Activated CD8-positive, alpha-beta memory T cell treated with anti-CD3 and anti-CD28 coated beads, Interleukin-2, amount 10 ng/mL, durations not matched to agents 7 days and 5 days (primary cell): ENCODE results near the gene SEMA6D. TPM values are rescaled to one million over a fixed set of nuclear protein-coding genes. Genes with fewer than 3 reads are reported as not detected.

Source experiments
- ATAC-seq: fragments of 150-1000 bp; cut with Tn5 transposase; one replicate; pipeline ENCODE4 v1.10.0; 2021; ENCODE audit warnings: moderate library complexity
- CTCF ChIA-PET: fragments of 350-600 bp; sonication (Branson Sonifier 250); formaldehyde crosslinking; loops from one replicate; lab custom pipeline; 2021; ENCODE audit warnings: antibody characterized with exemption; lab: Charles Lee
- DNase-seq: peaks from one replicate; pipeline ENCODE4 v3.0.0-alpha.2; 2020
- H3K27ac Mint-ChIP-seq: one replicate; pipeline ENCODE4 v1.8.0; 2021; ENCODE audit warnings: mild to moderate bottlenecking, mixed read lengths
- H3K27me3 Mint-ChIP-seq: one replicate; pipeline ENCODE4 v1.8.0; 2021; ENCODE audit warnings: mixed read lengths
- H3K36me3 Mint-ChIP-seq: one replicate; pipeline ENCODE4 v1.8.0; 2021; ENCODE audit warnings: mild to moderate bottlenecking, mixed read lengths
- H3K4me1 Mint-ChIP-seq: one replicate; pipeline ENCODE4 v1.8.0; 2021; ENCODE audit warnings: mixed read lengths
- H3K4me3 Mint-ChIP-seq: one replicate; pipeline ENCODE4 v1.8.0; 2021; ENCODE audit warnings: mild to moderate bottlenecking, moderate library complexity, mixed read lengths
- H3K9me3 Mint-ChIP-seq: one replicate; pipeline ENCODE4 v1.8.0; 2022; ENCODE audit warnings: low read depth, mixed read lengths
- total RNA-seq, 2 experiments: library from RNA; stranded (reverse); gene quantifications; one replicate each; pipeline ENCODE4 v1.2.3, GENCODE V29; 2021

The SEMA6D gene
- total RNA-seq, 2 experiments from 2014 or later: not detected

GRCh38 chr15:47705281-47705997, 11.9 kb upstream of the SEMA6D start:
- H3K27me3 Mint-ChIP-seq: no peaks in the 10 kb centered on the region
- H3K9me3 Mint-ChIP-seq: no peaks in the 10 kb centered on the region
- no peaks in the 10 kb centered on the region for H3K36me3 Mint-ChIP-seq
- DNase-seq (no peak), ATAC-seq (no peak)
- H3K4me1 Mint-ChIP-seq: no peaks in the 10 kb centered on the region
- H3K4me3 Mint-ChIP-seq: no peak overlapping the region
- no peak overlapping the region for H3K27ac Mint-ChIP-seq
- CTCF ChIA-PET: no interaction called here

GRCh38 chr15:47707391-47707790, 9.9 kb upstream of the SEMA6D start:
- no peak for ATAC-seq
- H3K4me3 Mint-ChIP-seq: no peak overlapping the region
- no peaks in the 10 kb centered on the region for H3K36me3 Mint-ChIP-seq

GRCh38 chr15:47708161-47708980, 8.9 kb upstream of the SEMA6D start:
- Mint-ChIP-seq H3K9me3 (no peaks in the 10 kb centered on the region), H3K36me3 (no peaks in the 10 kb centered on the region), H3K27me3 (no peaks in the 10 kb centered on the region), H3K4me3 (no peak overlapping the region), H3K4me1 (no peaks in the 10 kb centered on the region), H3K27ac (no peak overlapping the region)
- CTCF ChIA-PET: no interaction called here
- ATAC-seq (no peak), DNase-seq (no peak)

More at GRCh38 chr15:47707391-47707790, 9.9 kb upstream of the SEMA6D start:
- H3K27ac Mint-ChIP-seq: no peak overlapping the region
- no peaks in the 10 kb centered on the region for H3K4me1 Mint-ChIP-seq
- CTCF ChIA-PET: no interaction called here
- no peaks in the 10 kb centered on the region for H3K27me3 Mint-ChIP-seq
- H3K9me3 Mint-ChIP-seq: no peaks in the 10 kb centered on the region
- no peak for DNase-seq

- CTCF ChIA-PET: interaction anchor here (1.9 to 2.6 kb wide), 2 partner anchors 275 to 574 kb away, joined by 8 to 15 read pairs; no protein-coding TSS in a partner anchor
- Mint-ChIP-seq H3K27me3 (peaks cover 21% of the 10 kb centered on the region), H3K4me3 (no peak overlapping the region), H3K4me1 (no peaks in the 10 kb centered on the region), H3K27ac (no peak overlapping the region), H3K36me3 (no peaks in the 10 kb centered on the region), H3K9me3 (no peaks in the 10 kb centered on the region)
- ATAC-seq: no peak
- DNase-seq: no peak
Measured at GRCh38 chr15:47711655-47712054, 5.7 kb upstream of the SEMA6D start.

- H3K4me3 Mint-ChIP-seq: no peak overlapping the region
- peaks cover 2% of the 10 kb centered on the region for H3K36me3 Mint-ChIP-seq
- CTCF ChIA-PET: no interaction called here
- peaks cover 50% of the 10 kb centered on the region for H3K27me3 Mint-ChIP-seq
- DNase-seq (no peak), ATAC-seq (no peak)
- no peak overlapping the region for H3K27ac Mint-ChIP-seq
- peaks cover 2% of the 10 kb centered on the region for H3K4me1 Mint-ChIP-seq
- H3K9me3 Mint-ChIP-seq: no peaks in the 10 kb centered on the region
Measured at GRCh38 chr15:47715402-47715801, 1.9 kb upstream of the SEMA6D start.

- no peak overlapping the region for H3K4me3 Mint-ChIP-seq
- CTCF ChIA-PET: no interaction called here
- DNase-seq (no peak), ATAC-seq (no peak)
- H3K27ac Mint-ChIP-seq: no peak overlapping the region
- H3K27me3 Mint-ChIP-seq: peaks cover 53% of the 10 kb centered on the region
- H3K4me1 Mint-ChIP-seq: peaks cover 2% of the 10 kb centered on the region
- H3K36me3 Mint-ChIP-seq: peaks cover 2% of the 10 kb centered on the region
- no peaks in the 10 kb centered on the region for H3K9me3 Mint-ChIP-seq
Measured at GRCh38 chr15:47715856-47716445, 1.4 kb upstream of the SEMA6D start.

GRCh38 chr15:47716516-47716915, 789 bp upstream of the SEMA6D start:
- ATAC-seq (no peak), DNase-seq (no peak)
- CTCF ChIA-PET: no interaction called here
- no peak overlapping the region for H3K27ac Mint-ChIP-seq
- H3K4me1 Mint-ChIP-seq: peaks cover 2% of the 10 kb centered on the region
- H3K27me3 Mint-ChIP-seq: peaks cover 56% of the 10 kb centered on the region
- H3K9me3 Mint-ChIP-seq: no peaks in the 10 kb centered on the region
- H3K36me3 Mint-ChIP-seq: peaks cover 2% of the 10 kb centered on the region
- no peak overlapping the region for H3K4me3 Mint-ChIP-seq

- Mint-ChIP-seq H3K4me1 (peaks cover 2% of the 10 kb centered on the region), H3K27me3 (peaks cover 56% of the 10 kb centered on the region), H3K27ac (no peak overlapping the region), H3K36me3 (peaks cover 2% of the 10 kb centered on the region), H3K4me3 (no peak overlapping the region), H3K9me3 (no peaks in the 10 kb centered on the region)
- CTCF ChIA-PET: no interaction called here
- ATAC-seq (no peak), DNase-seq (no peak)
Measured at GRCh38 chr15:47718497-47719437, 1.5 kb downstream of the SEMA6D start.

GRCh38 chr15:47719730-47720129, 2.4 kb downstream of the SEMA6D start:
- H3K27ac Mint-ChIP-seq: no peak overlapping the region
- no peak overlapping the region for H3K4me3 Mint-ChIP-seq
- H3K9me3 Mint-ChIP-seq: no peaks in the 10 kb centered on the region
- H3K36me3 Mint-ChIP-seq: peaks cover 2% of the 10 kb centered on the region
- ATAC-seq (no peak), DNase-seq (no peak)
- peaks cover 53% of the 10 kb centered on the region for H3K27me3 Mint-ChIP-seq
- CTCF ChIA-PET: no interaction called here
- H3K4me1 Mint-ChIP-seq: peaks cover 2% of the 10 kb centered on the region

GRCh38 chr15:47720555-47720954, 3.2 kb downstream of the SEMA6D start:
- ATAC-seq (no peak), DNase-seq (no peak)
- Mint-ChIP-seq H3K4me3 (no peak overlapping the region), H3K4me1 (peaks cover 2% of the 10 kb centered on the region), H3K9me3 (no peaks in the 10 kb centered on the region), H3K36me3 (peaks cover 2% of the 10 kb centered on the region), H3K27ac (no peak overlapping the region), H3K27me3 (peaks cover 46% of the 10 kb centered on the region)
- CTCF ChIA-PET: no interaction called here

DNA sequence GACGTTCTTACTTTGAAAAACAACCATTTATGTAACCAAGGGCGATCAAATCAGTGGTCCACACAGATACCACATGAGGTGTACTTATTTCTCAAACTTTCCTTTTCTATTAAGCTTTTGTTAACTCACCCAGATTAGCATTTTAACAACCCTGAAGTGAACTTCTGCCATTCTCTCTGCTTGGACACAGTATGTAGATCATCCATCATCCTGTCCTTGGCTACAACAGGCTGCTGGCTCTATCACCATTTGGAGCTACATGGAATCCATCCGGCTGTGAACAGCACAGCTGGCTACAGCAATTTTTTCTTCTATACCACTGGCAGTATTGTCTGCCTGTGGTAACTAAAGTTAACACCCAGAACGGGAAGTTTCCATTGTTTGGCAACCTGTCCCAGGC, 4.4 kb downstream of the SEMA6D start:
- no peaks in the 10 kb centered on the region for H3K9me3 Mint-ChIP-seq
- peaks cover 2% of the 10 kb centered on the region for H3K36me3 Mint-ChIP-seq
- H3K27ac Mint-ChIP-seq: no peak overlapping the region
- CTCF ChIA-PET: no interaction called here
- no peak overlapping the region for H3K4me3 Mint-ChIP-seq
- H3K27me3 Mint-ChIP-seq: peaks cover 35% of the 10 kb centered on the region
- DNase-seq (no peak), ATAC-seq (no peak)
- peaks cover 2% of the 10 kb centered on the region for H3K4me1 Mint-ChIP-seq

- no peak for DNase-seq
- Mint-ChIP-seq H3K9me3 (no peaks in the 10 kb centered on the region), H3K4me3 (no peak overlapping the region), H3K4me1 (no peaks in the 10 kb centered on the region), H3K27ac (no peak overlapping the region), H3K27me3 (peaks cover 15% of the 10 kb centered on the region), H3K36me3 (no peaks in the 10 kb centered on the region)
- no peak for ATAC-seq
- CTCF ChIA-PET: no interaction called here
Measured at GRCh38 chr15:47724346-47724745, 7.0 kb downstream of the SEMA6D start.

DNA sequence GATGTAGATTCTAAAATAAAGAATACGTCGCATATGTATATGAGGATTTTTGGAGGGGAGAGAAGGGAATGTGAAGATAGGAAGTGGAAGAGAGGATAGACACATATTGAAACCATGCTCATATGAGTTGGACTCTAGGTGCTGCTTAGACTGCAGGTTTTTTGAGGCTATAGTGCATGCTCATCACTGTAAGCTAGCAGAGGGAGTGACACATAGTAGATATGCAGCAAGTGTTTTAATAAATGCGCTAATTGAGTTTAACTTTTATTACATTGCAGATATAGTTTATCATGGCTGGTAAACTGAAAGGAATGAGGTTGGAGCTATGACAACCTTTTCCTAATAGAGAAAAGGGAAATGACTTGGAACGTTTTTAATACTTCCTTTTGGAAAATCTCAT, 7.7 kb downstream of the SEMA6D start:
- ATAC-seq (no peak), DNase-seq (no peak)
- CTCF ChIA-PET: no interaction called here
- Mint-ChIP-seq H3K4me3 (no peak overlapping the region), H3K27ac (no peak overlapping the region), H3K9me3 (no peaks in the 10 kb centered on the region), H3K36me3 (no peaks in the 10 kb centered on the region), H3K4me1 (no peaks in the 10 kb centered on the region), H3K27me3 (peaks cover 9% of the 10 kb centered on the region)
